Epidermal melanocyte (primary cell): Measurements from ENCODE around the gene SRL.
A peak's percentile ranks its signal among the peaks of the same experiment; 100 is the strongest.
"Not testable (repeated sequence)": the region's sequence is repeated elsewhere in the genome, so short reads cannot be mapped to it uniquely, and the experiment has no call there.

Experiments used
- DNase-seq: peaks from one replicate; pipeline ENCODE4 v3.0.0; 2011; ENCODE audit warnings: low spot score; ENCODE audit not compliant: insufficient read length

SRL gene

GRCh38 chr16:4227040-4227332 lies 14.9 kb downstream of the SRL start:
- DNase-seq: no peak

- no peak for DNase-seq
These were observed 15.4 kb downstream of the SRL start for GRCh38 chr16:4226251-4227039.

- no peak for DNase-seq
These were observed 16.8 kb downstream of the SRL start for GRCh38 chr16:4225075-4225474.

- no peak for DNase-seq
These were observed 21.5 kb downstream of the SRL start for GRCh38 chr16:4220358-4220757.

GRCh38 chr16:4218202-4218601 lies 23.7 kb downstream of the SRL start:
- DNase-seq: no peak

- DNase-seq: no peak
These were observed 24.4 kb downstream of the SRL start for GRCh38 chr16:4217204-4218131.

GRCh38 chr16:4216596-4216995 lies 25.3 kb downstream of the SRL start:
- DNase-seq: no peak

- DNase-seq: no peak
These were observed 26.8 kb downstream of the SRL start for GRCh38 chr16:4215106-4215505.

- peak; percentile 44 for DNase-seq
These were observed 27.7 kb downstream of the SRL start for GRCh38 chr16:4214215-4214621.

- DNase-seq: no peak
These were observed 28.1 kb downstream of the SRL start for GRCh38 chr16:4213737-4214136.

GRCh38 chr16:4212934-4213296 lies 29.0 kb downstream of the SRL start:
- no peak for DNase-seq

- no peak for DNase-seq
These were observed 29.5 kb downstream of the SRL start for GRCh38 chr16:4212211-4212933.

GRCh38 chr16:4211445-4212210 lies 30.3 kb downstream of the SRL start:
- DNase-seq: not testable (repeated sequence)

GRCh38 chr16:4209666-4210065 lies 32.2 kb downstream of the SRL start:
- DNase-seq: no peak

GRCh38 chr16:4208341-4208751 lies 33.5 kb downstream of the SRL start:
- DNase-seq: no peak

- no peak for DNase-seq
These were observed 34.1 kb downstream of the SRL start for GRCh38 chr16:4207683-4208340.

GRCh38 chr16:4207229-4207628 lies 34.7 kb downstream of the SRL start:
- DNase-seq: no peak

GRCh38 chr16:4206680-4207079 lies 35.2 kb downstream of the SRL start:
- DNase-seq: no peak

GRCh38 chr16:4205971-4206370 lies 35.9 kb downstream of the SRL start:
- no peak for DNase-seq

GRCh38 chr16:4204521-4204920 lies 37.4 kb downstream of the SRL start:
- no peak for DNase-seq

- no peak for DNase-seq
These were observed 38.1 kb downstream of the SRL start for GRCh38 chr16:4203748-4204147.
